Measurements from ENCODE around the gene ROBO1.

Gene ROBO1

DNA sequence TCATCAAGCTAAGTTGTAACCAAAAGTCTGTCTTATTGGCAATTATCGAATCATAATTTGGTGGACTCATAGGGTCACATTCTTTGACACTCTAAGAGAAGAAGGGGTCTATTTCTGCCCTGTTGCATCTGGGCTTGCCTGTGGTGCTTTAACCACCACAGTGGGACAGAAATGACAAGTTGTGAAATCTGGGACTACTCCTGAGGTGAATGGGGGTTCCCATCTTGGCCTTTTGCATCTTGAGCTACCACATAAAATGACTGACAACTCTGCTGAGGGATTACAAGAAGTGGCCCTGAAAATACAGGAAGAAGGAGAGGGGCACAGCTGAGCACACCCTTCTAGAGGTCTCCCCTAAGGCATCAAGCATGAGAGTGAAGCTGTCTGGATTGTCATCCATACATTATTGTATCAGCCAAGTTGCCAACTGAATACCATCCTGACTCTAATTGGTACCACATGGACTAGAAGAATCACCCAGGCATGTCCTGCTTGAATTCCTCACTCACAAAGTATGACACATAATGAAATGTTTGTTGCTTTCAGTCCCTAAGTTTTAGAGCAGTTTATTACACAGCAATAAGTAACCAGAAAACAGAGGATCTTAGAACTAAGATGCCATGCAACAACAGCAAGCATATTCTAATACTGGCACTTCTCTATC lies 306.5 kb downstream of the ROBO1 start:
- DNase-seq = no peak

GRCh38 chr3:79453600-79453999 lies 314.2 kb downstream of the ROBO1 start:
- DNase-seq = no peak

DNA sequence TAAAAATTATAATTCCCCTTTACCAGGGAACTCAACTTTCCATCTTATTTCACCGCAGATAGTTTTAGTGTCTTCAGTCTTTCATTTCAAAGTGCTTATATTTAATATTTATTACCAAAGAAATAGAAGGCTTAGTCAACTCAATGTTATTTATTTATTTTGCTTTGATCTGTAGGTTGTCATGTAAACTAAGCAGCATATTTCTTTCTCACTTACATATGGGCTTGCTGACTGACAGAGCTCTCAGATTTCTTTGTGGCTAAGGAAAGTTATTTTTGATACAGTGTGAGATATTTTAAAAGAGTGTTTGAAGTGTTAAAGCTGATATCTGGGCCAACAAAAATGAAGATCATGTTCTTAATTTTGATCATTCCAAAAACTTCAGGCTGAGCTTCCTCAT lies 331.4 kb downstream of the ROBO1 start:
- DNase-seq = no peak

DNA sequence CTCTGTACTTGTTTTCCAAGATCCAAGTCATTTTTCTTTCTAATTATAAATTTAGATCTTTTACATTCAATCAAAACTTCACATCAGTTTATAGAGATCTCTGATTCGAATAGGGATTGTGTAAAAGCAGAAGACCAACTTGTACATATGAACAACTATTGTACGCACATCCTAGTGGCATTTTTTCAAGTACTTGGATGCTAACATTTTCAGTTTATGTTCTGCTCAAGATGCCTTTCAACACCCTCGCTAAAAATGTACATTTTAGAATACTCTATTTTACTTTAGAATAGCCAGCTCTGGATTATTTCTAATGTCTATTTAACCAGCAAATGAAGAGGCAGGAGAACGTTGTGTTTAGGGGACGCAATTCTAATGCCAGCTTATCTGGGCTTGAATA lies 340.7 kb downstream of the ROBO1 start:
- DNase-seq = no peak

DNA sequence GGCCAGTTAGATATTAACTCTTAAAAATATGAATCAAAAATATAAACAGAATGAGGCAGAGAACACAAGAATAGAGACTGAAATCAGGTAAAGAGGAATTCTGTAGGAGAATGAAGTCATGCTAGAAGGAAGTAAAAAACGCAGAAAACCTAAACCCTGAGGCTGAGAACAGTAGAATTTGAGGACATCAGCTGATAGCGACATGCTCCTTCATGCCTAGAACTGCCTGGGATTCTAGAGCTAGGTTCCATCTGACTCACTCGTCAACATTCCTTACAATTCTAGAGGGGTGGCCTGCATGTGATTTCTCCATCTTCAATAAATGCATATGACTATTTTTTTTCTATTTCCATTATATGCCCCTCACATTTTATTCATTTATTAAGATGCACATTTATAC lies 343.0 kb downstream of the ROBO1 start:
- DNase-seq = no peak

GRCh38 chr3:79423417-79423816 lies 344.4 kb downstream of the ROBO1 start:
- no peak for DNase-seq

GRCh38 chr3:79421273-79421672 lies 346.5 kb downstream of the ROBO1 start:
- no peak for DNase-seq

DNA sequence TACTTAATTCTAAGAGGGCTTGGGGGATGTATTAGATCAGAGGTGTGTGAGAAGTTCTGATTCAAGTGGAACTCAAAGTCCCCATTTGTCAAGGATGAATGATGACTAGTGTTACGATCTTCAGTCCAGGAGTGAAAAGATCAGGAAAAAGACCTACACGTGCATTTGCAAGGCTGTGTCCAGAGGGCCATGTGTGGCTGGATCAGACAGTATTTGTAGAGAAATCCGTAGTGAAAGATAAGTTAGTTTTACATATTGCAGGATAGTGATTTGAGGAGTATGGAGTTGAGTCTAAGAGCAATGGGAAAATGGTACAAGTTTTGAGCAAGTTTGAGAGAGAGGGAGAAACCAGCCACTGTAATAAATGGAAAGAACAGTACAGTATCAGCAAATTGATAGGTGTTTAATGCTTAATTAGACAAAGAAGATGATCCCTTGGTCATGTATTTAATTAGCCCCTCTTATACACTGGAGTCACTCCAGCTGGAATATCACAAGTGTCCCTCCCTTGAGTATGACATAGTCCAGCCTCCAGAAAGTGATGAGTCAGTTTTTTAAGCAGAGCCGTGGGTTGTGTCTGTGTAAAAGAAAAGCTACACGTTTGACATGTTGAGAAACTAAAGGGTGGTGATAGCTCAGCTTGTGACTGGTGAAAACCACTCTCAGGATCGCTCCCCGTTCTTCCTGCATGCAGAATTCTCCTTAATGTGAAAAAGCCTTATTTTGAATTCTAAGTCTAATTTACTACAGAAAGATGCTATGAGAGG lies 348.8 kb downstream of the ROBO1 start:
- DNase-seq = no peak

GRCh38 chr3:79415356-79415755 lies 352.4 kb downstream of the ROBO1 start:
- no peak for DNase-seq

GRCh38 chr3:79414806-79415205 lies 353.0 kb downstream of the ROBO1 start:
- DNase-seq = no peak

DNA sequence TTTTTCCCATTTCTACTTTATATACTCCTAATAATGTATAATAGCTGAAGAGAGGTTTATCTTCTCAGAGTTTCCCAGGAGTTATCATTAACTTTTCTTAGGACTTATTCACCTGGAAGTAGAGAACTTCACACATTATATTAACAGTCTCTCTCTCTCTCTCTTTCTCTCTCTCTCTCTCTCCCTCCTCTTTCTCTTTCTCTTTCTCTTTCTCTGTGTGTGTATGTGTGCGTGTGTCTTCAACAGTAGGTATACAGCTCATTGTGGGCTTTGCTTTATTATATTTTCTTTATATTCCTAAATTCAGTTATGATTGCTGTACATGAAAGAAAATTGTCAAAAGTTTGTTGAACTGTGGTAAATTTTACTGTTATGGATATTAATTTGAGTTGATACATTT lies 353.8 kb downstream of the ROBO1 start:
- no peak for DNase-seq

DNA sequence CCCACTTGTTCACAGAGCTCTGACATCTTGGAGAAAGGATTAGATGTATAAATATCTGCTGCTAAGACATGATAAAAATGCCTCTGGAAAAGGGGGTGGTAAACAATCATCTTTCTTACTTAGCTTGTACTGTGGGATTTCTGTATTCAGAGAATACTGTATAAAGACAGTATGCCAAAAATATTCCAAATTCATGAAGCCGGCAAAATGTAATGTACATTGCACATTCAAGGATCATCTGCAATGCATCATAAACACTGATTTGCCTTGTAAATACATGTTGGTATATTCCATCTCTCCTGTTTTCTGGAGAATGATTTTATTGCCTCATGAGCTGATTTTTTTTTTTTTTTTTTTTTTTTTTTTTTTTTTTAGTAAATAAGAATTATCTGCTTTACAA lies 355.3 kb downstream of the ROBO1 start:
- DNase-seq = no peak

DNA sequence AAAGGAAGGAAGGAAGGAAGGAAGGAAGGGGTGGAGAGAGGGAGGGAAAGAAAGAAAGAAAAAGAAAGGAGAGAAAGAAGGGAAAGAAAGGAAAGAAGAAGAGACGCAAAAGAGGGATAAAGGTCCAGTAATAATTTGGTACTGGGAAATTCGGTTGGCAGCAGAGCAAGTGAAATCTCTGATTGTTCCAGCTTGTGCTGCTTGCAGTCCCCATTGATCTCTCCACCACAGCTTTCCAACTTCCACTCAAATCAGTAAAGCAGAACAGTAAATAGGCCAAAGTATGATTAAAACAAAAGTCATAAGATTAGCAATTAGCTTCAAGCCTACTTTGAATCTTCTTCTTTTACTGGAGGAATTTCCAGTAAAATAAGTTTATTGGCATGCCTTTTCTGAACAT lies 357.2 kb downstream of the ROBO1 start:
- no peak for DNase-seq

- no peak for DNase-seq
Measured at GRCh38 chr3:79410136-79410535, 357.7 kb downstream of the ROBO1 start.

DNA sequence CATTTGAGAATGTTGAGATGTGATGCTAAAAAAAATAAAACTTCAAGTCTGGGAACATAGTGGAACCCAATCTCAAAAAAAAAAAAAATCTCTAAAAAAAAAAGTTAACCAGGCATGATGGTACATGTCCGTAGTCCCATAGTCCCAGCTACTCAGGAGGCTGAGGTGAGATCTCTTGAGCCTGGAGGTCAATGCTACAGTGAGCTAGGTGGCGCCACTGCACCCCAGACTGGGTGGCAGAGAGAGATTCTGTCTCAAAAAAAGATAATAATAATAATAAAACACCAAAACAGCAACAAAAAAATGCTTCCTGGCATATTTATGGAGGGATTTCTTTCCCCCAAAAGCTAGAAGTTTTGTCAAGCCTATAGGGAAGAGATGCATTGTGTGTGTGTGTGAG lies 361.6 kb downstream of the ROBO1 start:
- DNase-seq = no peak

GRCh38 chr3:79405183-79405582 lies 362.6 kb downstream of the ROBO1 start:
- no peak for DNase-seq

DNA sequence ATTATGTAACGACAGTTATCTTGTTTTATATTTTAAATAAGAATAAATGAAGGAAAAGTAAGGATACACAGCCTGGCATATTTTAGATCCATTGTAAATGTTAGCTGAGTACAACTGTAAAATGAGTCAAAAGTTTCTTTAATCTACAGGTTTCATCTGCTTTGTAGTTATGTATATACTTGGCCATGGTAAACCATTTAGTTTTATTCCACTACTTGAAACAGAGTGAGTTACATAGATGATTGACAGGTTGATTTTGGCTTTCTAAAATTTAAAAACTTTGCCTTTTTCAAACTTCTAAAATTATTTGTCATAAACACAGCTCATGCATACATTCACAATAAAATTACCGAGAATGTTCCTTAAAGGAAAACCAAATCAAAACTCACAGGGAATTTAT lies 371.2 kb downstream of the ROBO1 start:
- no peak for DNase-seq

GRCh38 chr3:79392479-79392878 lies 375.3 kb downstream of the ROBO1 start:
- DNase-seq = no peak

GRCh38 chr3:79390352-79390751 lies 377.4 kb downstream of the ROBO1 start:
- DNase-seq = no peak

- DNase-seq = no peak
Measured at GRCh38 chr3:79385211-79385610, 382.6 kb downstream of the ROBO1 start.

DNA sequence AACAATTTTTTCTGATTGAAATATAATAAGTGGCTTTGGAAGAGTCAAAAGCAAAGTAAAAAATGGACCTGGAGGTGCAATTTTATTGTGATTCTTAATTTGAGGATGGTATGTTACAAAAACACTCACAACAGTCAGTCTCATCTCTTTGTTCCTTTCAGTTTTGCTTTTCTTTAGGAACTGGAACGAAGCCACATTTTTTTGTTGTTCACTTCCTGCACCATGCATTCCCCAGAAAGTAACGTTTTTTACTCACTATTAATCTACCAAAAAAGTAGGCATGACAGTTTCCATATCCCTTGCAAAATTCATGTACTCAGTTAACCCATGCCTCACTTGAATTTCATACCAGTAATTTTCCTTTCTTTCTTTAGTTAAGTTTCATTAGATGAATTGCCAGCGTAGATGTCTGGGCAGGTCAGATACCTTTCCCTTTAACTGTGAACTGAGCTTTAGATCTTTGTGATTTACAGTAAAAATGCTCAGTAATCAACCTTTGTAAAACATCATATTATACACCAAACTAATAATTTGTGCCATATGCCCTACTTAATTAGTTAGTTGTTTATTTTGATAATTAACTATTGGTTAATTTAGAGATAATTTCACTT lies 384.3 kb downstream of the ROBO1 start:
- DNase-seq = no peak

DNA sequence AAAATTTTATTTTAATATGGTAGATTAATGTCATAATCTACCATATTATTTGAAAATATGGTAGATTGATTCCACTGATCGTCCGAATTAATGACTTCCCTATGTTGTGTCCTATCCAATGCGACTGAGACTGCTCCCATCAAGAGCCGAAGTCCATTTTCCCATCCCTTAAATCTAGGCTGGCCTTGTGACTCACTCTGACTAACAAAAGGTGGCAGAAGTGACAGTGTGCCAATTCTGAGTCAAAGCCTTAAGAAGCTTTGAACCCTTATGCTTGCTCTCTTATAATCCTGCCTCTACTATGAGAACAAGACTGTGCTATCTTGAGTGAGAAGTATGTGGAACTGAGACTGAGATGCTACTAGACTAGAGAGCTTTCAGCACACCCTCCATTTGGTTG lies 387.2 kb downstream of the ROBO1 start:
- no peak for DNase-seq

DNA sequence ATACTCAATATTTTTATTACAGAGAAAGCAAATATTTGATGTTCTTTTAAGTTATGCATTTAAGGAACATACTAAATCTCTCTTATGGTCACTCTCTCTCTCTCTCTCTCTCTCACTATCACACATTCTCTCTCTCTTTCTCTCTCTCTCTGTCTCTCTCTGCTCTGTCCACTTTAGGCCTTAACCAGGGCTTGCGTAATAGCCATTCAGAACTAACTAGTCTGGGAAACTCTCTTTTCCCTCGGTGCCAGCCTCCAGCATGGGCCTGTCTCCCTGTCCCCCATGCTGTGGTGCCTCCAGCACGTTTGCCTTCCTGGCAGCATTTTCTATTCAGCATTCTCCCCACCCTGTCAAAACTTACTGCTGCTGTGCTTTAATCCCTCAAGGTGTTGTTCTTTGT lies 389.7 kb downstream of the ROBO1 start:
- no peak for DNase-seq

- peak; percentile 6 for DNase-seq
Measured at GRCh38 chr3:79369306-79369705, 398.5 kb downstream of the ROBO1 start.
